Right renal pelvis (tissue), 4 donors: ENCODE data around the gene TIMM9. TPM values are rescaled to one million over a fixed set of nuclear protein-coding genes. Genes with fewer than 3 reads are reported as not detected.
A peak's percentile ranks its signal among the peaks of the same experiment; 100 is the strongest.
"Not testable (repeated sequence)": the region's sequence is repeated elsewhere in the genome, so short reads cannot be mapped to it uniquely, and the experiment has no call there.

Experiments used
- DNase-seq, 4 donors: peaks; one replicate each; pipeline ENCODE4 v3.0.0-alpha.2; 2013; ENCODE audit warnings: low read depth in 4 of 4, low spot score in 3 of 4, missing footprints in 1 of 4
- polyA plus RNA-seq, 4 donors: library from polyadenylated mRNA; unstranded; fragments of 120-200 nt; gene quantifications; one replicate each; pipeline ENCODE4 v1.2.1, GENCODE V29; 2013; ENCODE audit not compliant: insufficient read length in 4 of 4

Gene TIMM9, protein sequence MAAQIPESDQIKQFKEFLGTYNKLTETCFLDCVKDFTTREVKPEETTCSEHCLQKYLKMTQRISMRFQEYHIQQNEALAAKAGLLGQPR
- polyA plus RNA-seq: 10 to 100 TPM; 90.2 to 93.6 (median 91.6) TPM

- peak; percentile 93 to 99 (median 98) for DNase-seq
Measured at GRCh38 chr14:58427281-58428117, at the start of gene TIMM9, which contains the start of gene KIAA0586. Gene TIMM9, minus strand, starts transcription at chr14:58427531. Its CDS starts 15,586 bp downstream, at chr14:58411945. Gene KIAA0586, plus strand, starts transcription at chr14:58427719. Its CDS starts 546 bp downstream, at chr14:58428265.

DNA sequence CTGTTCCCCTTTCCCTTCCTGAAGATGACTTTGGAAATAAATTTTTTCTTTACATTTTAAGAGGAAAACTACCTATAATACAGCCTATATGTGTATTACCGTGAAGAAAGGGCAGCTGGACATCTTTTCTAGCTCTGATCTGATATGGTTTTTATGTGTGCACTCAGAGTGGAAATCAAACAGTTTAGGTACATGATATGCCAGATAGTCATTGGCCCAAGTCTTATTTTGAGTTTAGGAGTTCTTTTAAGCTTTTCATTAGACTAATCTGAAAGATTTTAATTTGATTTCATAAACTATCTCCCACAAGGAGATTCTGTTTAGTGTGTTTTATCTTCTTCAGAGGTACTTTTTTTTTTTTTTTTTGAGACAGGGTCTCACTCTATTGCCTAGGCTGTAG, 49.0 kb upstream of the TIMM9 start:
- DNase-seq: no peak

GRCh38 chr14:58469309-58469708, 42.0 kb upstream of the TIMM9 start:
- DNase-seq: no peak

GRCh38 chr14:58467575-58467974, 40.2 kb upstream of the TIMM9 start:
- DNase-seq: no peak

DNA sequence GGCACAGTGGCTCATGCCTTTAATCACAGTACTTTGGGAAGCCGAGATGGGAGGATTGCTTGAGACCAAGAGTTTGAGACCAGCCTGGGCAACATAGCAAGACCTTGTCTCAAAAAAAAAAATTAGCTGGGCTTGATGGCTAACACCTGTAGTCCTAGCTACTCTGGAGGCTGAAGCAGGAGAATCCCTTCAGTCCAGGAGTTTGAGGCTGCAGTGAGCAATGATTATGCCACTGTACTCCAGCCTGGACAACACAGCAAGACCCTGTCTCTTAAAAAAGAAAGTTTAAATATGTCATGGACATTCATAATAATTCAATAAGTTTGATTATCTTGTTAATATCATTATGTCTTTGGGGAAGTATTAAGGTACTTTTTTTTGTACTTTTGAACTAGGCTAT, 39.1 kb upstream of the TIMM9 start:
- no peak for DNase-seq

- DNase-seq: no peak
Measured at GRCh38 chr14:58465421-58465820, 38.1 kb upstream of the TIMM9 start.

GRCh38 chr14:58464652-58465051, 37.3 kb upstream of the TIMM9 start:
- no peak for DNase-seq

DNA sequence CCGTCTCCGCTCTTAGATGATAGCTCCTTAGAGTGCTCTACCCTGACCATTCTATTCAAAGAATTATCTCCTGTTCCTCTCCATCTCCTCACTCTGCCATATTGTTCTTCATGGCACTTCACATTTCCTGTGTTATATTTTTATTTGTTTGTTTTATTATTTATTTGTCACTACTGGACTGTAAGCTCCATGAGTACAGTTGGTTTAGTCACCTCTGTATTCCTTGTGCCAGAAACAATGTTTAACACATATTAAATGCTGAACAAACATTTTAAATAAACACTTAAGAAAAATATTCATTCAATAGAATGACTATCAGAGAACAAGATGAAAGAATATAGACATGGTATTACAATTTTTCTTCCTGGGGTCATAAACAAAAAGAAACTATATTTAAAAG, 35.8 kb upstream of the TIMM9 start:
- no peak for DNase-seq

GRCh38 chr14:58460772-58461171, 33.4 kb upstream of the TIMM9 start:
- no peak for DNase-seq

DNA sequence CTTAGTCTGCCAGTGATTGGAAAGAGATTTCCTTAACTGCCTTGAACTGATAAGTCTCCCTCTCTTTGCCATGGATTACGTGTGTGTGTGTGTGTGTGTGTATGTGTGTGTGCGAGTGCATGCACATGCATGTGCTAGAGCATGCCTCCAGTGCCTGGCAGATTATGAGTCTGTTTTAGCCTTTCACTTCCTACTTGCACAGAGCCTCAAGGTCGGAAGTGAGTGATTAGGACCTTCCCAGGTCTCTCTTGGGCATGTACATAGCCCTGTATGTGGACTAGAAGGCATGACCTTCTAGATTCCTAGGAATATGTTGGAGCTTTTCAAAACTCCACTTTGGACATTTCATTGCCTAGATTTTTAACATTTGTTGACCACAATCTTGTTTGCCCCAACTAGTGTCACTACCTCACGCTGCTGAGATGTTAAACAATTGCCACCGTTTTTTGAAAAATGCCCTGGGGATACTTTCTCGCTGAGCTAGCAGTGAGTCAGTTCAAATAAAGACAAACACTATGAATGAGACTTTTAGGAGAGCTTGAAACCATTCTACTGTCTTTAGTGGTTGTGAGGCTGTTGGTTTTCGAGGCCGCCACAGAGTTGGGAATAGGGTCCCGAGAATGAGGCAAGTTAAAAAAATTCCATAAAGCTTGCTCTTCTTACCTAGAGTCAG, 28.4 kb upstream of the TIMM9 start:
- DNase-seq: no peak

DNA sequence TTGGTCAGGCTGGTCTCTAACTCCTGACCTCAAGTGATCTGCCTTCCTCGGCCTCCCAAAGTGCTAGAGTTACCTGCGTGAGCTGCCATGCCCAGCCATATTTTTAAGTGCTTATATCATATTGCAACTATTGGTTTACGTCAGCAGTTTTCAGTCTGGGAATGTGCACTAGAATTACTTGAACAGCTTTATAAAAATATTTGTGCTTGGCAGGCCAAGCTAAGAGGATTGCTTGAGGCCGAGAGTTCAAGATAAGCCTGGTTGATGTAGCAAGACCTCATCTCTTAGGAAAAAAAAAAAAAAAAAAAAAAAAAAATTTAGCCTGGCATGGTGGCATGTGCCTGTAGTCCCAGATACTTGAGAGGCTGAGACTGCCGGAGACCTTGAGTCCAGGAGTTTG, 17.3 kb upstream of the TIMM9 start:
- DNase-seq: no peak

DNA sequence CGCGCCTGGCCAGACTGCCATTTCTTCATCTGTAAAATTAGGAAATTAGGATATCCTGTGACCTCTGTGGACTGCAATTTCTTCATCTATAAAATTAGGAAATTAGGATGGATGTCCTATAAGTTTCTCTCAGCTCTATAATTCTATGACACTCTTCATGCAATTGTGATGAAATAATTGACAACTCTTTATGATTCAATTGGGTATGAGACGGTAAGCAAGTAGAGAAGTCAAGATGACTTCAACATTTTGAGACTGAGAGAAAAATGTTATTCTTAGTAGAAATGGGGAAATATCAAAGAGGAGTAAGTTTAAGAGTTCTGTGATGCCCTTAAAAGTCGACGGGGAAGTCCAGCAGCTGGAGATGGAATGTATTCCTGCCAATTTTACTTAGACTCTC, 12.1 kb upstream of the TIMM9 start:
- no peak for DNase-seq

DNA sequence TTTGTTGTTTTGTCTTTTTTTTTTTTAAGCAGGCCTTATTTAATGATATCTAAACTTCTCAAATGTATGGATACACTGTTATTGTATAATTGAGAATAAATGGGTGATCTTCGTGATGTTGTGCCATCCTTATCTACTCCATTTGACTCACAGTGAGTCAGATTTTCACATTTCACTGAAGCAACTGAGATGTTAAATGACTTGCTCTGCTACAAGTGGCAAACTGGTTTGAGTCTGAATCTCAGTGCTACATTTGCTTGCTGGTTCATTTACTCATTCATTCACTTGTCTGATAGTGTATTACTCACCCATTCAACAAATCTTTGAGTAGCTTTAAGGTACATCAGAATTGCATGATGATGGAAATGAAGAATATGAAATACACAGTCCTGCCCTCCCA, 2.8 kb upstream of the TIMM9 start:
- no peak for DNase-seq

DNA sequence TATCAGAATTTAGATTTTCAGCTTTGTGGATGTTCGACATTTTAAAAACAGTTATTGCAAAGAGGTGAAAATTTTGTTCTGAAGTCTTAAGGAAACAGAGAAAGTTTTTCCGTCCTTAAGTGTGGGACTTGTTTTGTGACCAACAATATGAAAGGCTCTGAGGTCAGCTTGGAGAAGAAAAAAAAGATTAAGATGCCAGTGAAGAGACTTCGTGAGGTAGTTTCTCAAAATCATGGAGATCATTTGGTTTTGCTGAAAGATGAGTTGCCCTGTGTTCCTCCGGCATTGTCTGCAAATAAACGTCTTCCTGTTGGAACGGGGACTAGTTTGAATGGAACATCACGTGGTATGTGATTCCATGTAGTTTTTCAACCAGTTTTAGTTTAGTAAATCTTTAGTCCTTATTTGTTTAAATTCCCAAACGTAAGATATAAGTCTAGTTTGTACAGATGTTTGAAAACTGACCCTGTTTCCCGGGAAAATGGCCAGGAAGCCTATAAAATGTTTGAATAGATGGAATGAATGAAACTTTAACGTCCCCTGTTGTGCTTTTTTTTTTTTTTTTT, 870 bp upstream of the TIMM9 start:
- peak; percentile 14 to 23 (median 15) for DNase-seq

- peak in 2 of 4 donors; percentile 59 to 68 for DNase-seq
Measured at GRCh38 chr14:58426670-58427280, 556 bp downstream of the TIMM9 start.

DNA sequence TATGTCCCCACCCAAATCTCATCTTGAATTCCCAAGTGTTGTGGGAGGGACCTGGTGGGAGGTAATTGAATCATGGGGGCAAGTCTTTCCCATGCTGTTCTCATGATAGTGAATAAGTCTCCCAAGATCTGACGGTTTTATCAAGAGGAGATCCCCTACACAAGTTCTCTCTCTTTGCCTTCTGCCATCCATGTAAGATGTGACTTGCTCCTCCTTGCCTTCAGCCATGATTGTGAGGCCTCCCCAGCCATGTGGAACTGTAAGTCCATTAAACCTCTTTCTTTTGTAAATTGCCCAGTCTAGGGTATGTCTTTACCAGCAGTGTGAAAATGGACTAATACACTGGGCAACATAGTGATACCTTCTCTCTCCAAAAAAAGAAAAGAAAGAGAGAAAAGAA, 10.4 kb downstream of the TIMM9 start:
- not testable (repeated sequence) for DNase-seq

DNA sequence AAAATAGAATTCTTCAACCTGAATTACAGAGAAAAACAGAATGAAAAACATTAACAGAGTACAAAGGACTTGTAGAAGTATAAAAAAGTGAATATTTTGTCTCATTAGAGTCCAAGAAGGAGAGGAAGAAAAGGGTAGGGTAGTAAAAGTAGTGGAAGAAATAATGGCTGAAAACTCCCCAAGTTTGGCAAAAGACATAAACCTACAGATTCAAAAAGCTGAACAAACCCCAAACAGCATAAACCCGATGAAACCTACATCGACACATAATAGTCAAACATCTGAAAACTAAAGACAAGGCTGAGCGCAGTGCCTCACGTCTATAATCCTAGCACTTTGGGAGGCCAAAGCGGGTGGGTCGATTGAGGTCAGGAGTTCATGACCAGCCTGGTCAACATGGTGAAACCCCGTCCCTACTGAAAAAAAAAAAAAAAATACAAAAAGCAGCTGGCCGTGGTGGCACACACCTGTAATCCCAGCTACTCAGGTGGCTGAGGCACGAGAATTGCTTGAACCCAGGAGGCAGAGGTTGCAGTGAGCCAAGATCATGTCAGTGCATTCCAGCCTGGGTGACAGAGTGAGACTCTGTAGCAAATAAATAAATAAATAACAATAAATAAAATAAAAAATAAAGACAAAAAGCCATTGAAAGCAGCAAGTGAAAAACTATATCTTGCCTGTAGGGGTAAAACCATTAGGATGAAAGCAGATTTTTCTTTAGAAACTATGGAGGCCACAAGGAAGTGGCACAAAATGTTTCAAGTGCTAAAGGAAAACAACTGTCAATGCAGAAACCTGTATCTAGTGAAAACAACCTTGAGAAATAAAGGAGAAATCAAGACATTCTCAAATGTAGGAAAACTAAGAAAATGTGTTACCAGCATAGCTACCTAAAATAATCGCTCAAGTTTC, 11.4 kb downstream of the TIMM9 start:
- DNase-seq: no peak

DNA sequence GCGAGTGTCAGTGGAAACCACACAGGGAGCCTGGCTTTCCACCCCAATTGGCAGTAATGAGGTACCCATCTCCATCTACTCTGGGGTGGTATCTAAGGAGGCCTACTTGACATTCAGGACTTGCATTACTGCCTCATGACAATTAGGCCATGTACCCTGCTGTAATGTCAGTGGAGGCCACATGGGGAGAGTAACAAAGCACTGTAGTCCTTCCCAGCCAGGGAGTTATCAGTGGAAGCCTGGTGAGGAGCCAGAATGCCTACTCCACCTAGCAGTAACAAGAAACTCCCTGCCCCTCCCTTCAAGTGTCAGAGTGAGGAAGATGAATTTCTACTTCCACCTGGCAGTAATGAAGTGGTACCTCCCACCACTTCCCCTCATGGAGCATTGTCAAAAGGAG, 12.5 kb downstream of the TIMM9 start:
- no peak for DNase-seq

GRCh38 chr14:58408681-58409215, 18.6 kb downstream of the TIMM9 start:
- DNase-seq: no peak

DNA sequence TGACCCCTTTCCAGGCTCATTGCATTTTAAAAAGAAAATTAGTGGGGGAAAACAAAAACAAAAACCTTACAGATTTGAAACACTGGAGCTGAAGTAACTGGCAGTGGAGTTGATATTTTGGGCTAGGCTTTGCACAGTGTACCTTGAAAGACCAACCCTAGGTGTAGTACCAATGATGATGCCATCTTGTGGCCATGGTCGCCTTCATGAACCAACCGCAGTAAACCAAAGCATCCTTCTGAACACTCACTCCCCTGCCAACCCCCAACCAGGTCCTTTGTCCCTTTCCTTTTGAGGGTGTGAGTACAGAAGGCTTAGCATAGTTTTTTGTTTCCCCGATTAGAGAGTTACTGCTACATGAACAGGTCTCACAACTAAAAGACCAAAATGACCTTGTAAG, 25.7 kb downstream of the TIMM9 start:
- DNase-seq: no peak
